Embryonic facial prominence (tissue), 1 donor: ENCODE data around the gene CTIF.

Experiments
- DNase-seq: peaks from one replicate; pipeline ENCODE4 v3.0.0-alpha.2; 2016; ENCODE audit errors: extremely low spot score

Gene CTIF

GRCh38 chr18:48752478-48752877, 213.6 kb downstream of the CTIF start:
- DNase-seq, result no peak

DNA sequence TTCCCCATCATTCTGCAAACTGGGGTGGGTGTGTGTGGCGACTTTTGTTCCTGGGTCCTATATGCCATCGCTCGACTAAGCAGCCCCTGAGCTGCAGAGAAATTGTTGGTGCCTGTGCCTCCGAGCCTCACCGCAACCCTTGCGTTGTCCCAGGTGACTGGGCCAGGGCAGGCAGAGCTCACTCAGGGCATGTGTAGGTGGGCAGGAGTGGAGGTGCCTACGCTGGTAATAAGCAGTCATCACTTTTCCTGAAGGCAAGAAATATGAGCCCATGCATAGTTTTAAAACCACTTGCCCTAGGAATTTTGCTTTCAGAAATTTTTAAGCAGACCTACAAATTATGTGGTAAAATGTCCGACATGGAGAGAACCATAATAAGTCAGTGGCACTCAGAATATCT, 214.1 kb downstream of the CTIF start:
- no peak for DNase-seq

GRCh38 chr18:48753691-48754090, 214.9 kb downstream of the CTIF start:
- no peak for DNase-seq

GRCh38 chr18:48754559-48754958, 215.7 kb downstream of the CTIF start:
- no peak for DNase-seq

GRCh38 chr18:48754993-48755473, 216.2 kb downstream of the CTIF start:
- DNase-seq, result no peak

- no peak for DNase-seq
Measured at GRCh38 chr18:48756511-48757226, 217.8 kb downstream of the CTIF start.

- no peak for DNase-seq
Measured at GRCh38 chr18:48757367-48757766, 218.5 kb downstream of the CTIF start.

GRCh38 chr18:48757906-48758305, 219.1 kb downstream of the CTIF start:
- no peak for DNase-seq

DNA sequence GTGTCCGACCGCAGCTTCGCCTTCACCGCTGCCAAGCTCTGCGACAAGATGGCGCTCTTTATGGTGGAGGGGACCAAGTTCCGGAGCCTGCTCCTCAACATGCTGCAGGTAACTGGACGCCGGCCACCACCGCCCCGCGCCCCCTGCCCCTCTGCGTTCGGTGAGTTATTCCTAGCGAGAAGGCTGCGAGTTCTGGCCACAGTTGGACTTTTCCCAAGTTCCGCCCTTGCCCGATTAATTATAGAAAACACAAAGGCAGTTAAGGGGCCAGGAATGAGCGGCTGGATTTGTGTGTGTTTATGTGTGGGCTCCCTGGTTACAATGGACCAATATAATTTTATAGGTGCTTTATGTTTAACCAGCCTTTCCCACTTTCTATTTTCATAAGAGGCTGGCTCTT, 222.8 kb downstream of the CTIF start:
- no peak for DNase-seq

- DNase-seq, result no peak
Measured at GRCh38 chr18:48762022-48762421, 223.2 kb downstream of the CTIF start.

DNA sequence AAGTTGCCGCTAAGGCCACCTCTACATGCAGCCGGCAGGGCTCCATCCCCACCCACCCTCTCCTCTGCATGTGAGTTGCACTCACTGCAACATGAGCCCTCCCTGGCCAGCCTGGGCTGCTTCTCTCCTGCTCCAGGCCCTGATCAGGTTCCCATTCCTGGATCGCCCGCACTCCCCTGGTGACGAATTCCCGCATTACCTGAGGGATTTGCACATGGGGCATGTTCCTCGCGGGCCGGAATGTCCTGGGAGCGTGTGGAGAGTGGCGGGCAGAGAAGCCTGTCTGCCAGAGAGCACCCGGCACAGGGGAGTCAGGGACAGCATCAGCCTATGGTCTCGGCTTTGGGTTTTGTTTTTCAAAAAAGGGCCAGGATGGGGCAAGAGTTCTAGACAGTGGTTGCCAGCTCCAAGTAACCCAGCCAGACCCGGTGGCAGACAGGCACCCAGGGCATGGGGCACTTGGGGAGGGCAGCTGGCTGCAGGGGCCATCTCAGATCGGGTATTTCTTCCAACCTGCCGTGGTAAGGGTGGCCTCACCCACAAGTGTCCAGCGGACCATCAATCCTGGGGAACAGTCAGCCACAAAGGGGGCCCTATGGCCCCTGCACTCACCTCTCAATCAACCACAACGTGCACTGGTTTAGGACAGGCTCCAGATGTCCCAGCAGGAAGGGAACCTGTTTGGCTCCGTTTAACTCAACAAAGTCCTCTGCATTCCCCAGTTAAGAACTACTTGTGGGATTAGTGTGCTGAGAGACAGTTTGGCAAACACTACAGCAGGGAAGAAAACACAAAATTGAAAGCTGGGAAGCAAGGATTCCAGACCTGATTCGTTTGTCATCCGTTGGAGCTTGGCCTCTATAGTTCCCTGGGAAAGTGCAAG, 224.2 kb downstream of the CTIF start:
- DNase-seq, result no peak

- DNase-seq, result no peak
Measured at GRCh38 chr18:48763719-48764100, 224.9 kb downstream of the CTIF start.

DNA sequence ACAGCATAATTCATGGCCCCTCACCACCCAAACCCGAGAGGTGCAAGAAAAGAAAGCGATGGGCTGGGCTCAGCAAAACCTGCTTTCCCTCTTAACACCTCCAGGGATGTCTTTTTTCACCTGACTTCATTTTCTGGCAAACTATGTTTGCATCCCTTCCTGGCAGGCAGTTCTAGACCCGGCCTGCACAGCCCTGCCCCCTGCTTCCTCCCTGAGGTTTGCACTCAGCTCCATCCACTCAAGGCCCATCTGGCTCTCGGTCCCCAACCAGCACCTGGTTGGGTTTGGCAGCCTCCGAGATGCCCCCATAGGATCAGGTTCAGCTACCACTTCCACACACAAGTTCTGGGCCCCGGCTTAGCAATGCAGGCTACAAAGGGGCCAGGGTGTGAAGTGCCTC, 226.2 kb downstream of the CTIF start:
- no peak for DNase-seq

- no peak for DNase-seq
Measured at GRCh38 chr18:48766026-48766425, 227.2 kb downstream of the CTIF start.

- DNase-seq, result no peak
Measured at GRCh38 chr18:48766487-48766886, 227.7 kb downstream of the CTIF start.

GRCh38 chr18:48767090-48767690, 228.4 kb downstream of the CTIF start:
- peak; percentile 30 for DNase-seq

DNA sequence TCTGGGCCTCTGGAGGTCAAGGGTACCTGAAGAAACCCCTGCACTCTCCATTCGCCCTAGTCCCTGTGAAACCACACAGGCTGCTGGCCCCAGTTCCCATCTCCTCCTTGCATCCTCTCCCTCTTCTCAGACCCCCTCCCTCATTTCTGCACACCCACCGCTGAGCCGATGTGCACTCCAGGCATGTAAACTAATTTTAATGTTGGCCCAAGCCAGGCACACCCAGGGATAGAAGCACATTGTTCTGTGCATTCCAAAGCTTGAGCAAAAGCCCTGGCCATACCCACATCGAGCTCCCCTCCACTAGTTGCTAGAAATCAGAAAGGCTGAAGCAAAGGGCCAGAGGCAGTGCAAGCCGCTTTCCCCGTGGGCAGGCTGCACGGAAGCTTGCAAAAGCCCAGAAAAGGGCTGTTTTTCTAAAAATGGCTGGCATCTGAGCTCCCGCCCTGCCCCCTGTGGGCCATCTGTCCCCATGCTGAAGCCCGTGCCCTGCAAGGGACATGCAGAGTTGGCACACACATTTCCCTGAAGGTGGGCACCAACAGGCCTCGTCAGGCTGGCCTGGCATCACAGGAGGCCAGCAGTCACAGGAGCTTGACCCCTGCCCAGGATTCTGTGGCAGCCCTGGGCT, 230.3 kb downstream of the CTIF start:
- DNase-seq, result no peak

DNA sequence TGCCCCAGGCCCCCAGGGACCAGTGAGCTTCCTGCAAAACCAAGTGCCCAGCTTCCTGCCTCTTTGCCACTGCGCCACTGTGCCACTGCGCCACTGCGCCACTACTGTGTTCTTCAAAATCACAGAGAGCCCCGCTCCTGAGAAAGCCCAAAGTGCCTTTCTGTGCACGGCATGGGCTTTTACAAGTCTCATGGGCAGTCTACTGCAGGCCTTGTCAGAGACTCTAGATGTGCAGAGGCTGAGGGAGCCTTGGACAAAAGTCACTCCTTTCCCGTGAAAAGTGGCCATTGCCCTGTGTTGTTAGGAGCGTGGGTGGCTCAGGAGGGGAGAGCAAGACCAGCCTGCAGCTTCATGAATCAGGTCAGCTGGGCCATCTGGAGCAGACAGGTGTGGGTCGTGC, 231.4 kb downstream of the CTIF start:
- no peak for DNase-seq

- DNase-seq, result no peak
Measured at GRCh38 chr18:48771641-48772375, 233.0 kb downstream of the CTIF start.

GRCh38 chr18:48772457-48772856, 233.6 kb downstream of the CTIF start:
- no peak for DNase-seq

GRCh38 chr18:48773821-48774220, 235.0 kb downstream of the CTIF start:
- no peak for DNase-seq
